DMS114 treated with DMSO at 0.1 percent for 48 hours (cell line): ENCODE data around the gene KIF26A.

Experiments used
- DNase-seq: peaks from one replicate; lab custom pipeline; 2025; ENCODE audit not compliant: unreplicated experiment; lab: John Stamatoyannopoulos, UW

The KIF26A gene

DNA sequence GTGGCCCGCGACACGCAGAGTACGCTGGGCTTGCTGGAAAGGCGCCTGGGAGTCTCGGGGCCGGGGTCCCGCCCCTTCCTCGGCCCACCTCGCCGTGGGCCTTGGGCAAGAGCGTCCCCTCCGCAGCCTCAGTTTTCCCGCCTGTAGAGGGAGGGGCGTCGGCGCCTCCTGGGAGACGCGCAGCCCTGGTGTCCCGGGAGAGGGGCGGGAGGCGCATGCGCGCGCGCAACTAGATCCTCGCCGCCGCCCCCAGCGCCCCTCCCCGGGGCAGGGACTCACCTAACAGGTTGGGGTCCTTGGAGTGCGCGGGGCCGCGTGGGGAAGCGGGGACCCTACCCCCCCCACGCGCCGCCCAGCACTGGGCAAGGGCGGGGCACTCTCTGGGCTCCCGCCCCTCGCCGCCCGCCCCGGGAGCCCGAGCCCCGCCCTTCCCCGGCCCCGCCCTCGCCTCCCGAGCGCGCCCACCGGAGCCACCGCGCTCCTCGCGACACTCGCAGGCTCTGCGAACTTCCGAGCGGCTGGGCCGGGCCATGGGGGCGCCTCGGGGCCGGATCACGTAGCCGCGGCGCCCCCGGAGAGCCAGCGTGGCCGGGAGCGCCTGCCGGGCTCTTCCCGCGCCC lies at the start of gene KIF26A:
TSS of gene KIF26A (plus strand) at position 490 of the 620 bp plus-strand sequence. CDS start 136 bp downstream, outside the sequence.
- DNase-seq: peak; percentile 42

- no peak for DNase-seq
Observed at GRCh38 chr14:104090071-104090748, 48.2 kb upstream of the KIF26A start.

GRCh38 chr14:104091061-104091926 lies 47.1 kb upstream of the KIF26A start:
- no peak for DNase-seq

DNA sequence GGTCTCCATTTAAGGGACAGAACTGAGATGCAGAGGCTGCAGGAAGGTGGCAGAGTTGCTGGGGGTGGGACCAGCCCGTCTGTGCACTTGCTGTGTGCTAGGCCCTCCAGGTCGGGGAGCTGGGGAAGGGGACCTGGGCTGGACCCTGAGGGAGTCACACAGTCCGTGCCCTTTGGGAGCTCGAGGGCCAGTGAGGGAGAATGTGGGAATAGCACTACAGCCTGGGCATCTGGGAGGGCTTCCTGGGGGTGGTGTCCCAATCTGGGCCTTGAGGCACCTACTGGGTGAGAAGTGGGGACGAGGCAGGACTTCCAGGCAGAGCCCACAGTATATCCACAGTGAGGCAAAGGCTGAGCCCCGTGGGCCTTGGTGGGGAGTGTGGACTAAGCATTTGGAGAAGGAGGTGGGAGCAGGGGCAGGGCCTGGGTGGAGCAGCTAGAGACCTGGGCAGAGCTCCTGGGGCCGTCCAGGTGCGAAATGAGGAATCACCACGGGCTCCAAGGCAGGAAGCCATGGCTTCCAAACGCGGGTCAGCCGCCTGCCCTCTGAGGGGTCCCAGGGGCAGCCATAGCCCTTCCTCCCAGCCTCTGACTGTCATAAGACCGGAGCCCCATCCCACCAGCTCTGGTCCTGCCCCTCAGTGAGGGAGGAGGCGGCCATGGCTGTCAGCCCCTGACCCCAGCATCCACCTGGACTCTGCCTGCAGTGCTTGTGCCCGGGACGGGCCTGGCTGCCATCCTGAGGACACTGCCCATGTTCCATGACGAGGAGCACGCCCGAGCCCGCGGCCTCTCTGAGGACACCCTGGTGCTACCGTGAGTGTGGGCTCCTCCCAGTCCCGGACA lies 46.2 kb upstream of the KIF26A start:
- no peak for DNase-seq

DNA sequence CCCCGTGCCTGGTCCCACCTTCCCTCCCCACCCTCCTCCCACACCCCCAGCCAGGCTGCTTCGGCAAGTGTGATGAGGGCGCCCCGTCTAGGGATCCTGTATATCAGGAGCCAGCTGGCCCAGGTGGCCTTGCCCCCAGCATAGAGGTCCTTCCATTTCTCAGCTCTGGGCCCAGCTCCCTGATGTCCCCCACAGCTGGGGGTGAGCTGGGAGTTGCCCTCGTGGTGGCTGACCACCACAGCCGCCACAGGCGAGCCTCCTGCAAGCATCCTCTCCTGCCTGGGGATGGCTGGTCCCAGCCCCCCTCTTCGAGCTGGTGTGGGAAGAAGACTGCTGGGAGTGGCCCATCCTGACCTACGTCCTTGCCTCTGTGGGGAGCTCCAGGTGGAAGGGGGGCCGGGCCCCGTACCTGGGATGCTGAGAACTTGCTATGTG lies 45.4 kb upstream of the KIF26A start:
- DNase-seq: no peak

DNA sequence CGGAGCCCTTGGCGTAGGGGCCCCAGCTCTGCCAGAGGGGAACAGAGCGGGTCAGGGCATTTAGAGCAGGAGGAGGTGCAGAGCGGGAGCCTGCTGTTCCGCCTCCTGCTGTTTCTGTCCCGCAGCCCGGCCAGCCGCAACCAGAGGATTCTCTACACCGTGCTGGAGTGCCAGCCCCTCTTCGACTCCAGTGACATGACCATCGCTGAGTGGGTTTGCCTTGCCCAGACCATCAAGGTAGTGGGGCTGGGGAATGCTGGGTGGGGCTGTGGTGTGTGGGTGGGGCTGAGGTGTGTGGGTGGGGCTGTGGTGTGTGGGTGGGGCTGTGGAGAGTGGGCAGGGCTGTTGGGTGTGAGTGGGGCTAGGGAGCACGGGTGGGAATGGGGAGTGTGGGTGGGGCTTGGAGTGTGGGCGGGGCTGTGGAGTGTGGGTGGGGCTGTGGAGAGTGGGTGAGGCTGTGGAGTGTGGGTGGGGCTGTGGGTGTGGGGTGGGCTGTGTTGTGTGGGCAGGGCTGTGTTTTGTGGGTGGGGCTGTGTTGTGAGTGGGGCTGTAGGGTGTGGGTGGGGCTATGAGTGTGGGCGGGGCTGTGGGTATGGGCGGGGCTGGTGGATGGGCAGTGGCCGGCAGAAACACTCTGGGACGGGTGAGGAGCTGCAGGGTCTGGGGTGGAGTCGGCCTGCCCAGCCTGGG lies 44.9 kb upstream of the KIF26A start:
- DNase-seq: no peak

DNA sequence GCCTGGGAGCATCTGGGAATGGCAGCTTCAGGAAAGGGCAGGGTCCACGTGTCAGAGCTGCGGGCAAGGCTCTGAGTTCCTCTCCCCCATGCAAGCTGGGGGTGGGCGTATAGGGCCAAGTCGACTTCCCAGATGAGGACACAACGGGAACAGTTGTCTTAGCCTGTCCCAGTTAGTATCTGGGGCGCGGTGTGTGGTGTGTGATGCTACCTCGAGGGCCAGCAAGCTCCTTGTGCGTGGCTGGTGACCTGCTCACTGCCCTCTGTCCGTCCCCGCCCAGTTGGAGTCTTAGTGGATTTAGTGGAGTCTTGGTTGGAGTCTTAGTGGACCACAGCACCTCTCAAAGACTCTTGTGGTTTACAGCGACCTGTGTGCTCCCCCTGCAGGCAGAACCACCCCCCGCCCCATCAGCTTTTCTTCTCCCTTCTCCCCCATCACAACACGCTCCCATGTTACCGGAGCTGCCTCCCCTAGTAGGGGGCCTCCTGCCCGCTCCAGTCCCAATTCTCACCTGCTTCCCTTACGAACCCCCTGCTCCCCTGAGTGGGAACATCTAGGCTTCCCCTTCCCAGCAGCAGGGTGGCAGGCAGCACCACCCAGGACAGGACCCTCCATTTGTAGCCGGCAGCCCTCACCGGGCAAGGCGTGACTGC lies 44.2 kb upstream of the KIF26A start:
- DNase-seq: no peak

- DNase-seq: peak; percentile 3
Observed at GRCh38 chr14:104094709-104095425, 43.5 kb upstream of the KIF26A start.

DNA sequence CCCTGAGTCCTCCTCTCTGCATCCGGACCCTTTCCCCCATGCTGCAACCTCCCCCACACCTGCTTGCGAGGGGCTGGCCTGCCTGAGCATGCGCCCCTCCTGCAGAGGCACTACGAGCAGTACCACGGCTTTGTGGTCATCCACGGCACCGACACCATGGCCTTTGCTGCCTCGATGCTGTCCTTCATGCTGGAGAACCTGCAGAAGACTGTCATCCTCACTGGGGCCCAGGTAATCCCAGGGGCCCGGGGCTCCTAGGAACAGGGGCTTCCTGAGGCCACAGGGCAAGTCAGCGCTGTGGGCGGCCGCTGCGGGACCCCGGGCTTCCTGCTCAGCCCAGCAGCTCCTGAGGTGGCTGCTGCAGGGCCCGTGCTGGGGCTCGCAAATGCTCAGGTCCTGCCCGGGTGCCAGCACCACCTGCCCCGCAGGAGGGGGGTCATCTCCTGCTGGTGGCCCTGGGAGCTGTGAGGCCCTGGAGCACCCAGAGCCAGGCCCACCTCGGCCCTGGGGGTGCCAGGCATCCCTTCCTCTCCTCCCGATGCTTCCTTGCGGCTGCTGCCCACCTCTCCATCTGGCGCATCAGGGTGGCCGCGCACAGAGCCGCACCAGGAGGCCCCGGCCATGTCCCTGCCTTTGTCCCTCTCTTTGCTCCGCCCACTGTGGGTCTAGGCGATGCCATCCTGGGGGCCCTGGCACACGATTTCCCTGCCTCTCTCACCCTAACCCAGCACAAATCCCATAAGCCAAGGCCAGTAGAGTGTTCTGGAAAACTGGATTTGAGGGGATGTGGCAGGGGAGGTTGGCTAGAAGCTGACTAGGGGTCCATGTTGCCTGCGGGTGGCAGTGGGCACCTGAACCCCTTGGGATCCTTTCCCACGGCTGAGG lies 42.7 kb upstream of the KIF26A start:
- DNase-seq: no peak

- no peak for DNase-seq
Observed at GRCh38 chr14:104096318-104096717, 42.1 kb upstream of the KIF26A start.

DNA sequence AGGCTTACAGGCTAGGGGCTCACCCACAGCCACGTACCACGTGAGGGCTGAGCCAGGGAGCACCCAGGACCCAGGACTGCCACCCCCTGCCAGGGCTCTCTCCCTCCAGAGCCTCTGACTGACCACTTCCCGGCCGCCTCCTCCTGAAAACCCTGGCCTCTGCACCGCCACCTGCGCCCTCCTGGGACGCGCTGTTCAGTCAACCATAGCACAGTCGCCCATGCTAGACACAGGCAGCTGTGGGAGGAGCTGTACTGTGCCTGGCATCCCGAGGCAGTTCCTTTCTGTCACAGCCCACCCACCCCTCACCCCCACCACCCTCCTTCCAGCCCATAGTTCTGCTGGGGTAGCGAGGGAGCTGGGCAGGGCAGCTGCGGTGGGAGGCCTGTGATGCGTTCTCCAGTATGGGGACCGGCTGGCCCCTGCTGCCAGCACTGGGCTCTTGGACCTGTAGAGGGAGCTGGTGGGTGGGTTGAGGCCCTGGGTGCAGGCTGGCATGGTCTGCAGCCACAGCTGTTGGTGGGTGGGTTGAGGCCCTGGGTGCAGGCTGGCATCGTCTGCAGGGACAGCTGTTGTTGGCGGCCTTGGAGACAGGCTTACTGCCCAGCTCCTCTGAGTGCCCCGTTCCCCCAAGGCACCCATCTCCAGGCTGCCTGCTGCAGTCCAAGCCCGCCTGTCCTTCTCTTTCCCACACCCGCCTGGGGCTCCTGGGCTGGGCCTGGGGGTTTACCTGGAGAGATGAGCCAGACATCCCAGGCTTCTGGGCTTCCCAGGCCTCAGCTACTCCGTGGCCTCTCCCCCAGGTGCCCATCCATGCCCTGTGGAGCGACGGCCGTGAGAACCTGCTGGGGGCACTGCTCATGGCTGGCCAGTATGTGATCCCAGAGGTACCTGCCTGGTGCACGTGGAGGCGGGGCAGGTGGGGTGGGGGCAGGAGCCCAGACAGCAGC lies 41.4 kb upstream of the KIF26A start:
- no peak for DNase-seq

DNA sequence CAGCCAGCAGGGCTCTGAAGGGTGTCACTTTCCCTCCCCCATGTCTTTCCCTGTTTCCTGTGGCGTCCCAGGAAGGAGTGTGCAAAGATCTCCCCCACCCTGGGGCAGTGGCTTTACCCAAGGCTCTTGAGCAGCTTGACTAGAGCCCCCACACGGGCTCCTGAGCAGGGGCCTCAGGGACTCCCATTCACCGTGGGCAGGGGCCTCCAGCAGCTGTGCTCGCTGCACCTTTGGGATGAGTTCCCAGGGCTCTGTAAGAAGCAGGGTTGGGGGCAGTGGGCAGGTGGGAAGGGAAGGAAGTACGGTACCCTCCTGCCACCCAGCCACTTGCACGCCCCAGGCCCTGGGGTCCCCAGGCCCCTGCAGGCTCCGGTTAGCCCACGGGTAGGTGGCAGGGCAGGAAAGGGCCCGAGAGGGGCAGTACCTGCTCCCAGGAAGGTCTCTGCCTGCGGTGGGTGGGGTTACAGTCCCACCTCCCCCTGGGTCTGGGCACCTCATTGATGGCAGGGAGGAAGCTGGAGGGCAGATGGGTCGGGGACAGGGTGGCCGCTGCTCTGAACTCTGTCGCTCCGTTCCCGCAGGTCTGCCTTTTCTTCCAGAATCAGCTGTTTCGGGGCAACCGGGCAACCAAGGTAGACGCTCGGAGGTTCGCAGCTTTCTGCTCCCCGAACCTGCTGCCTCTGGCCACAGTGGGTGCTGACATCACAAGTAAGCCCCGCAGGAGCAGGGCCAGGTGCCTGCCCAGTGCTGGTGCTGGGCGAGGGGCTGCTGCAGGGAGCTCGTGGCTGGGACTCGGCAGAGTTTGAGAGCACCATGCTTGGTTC lies 39.9 kb upstream of the KIF26A start:
- no peak for DNase-seq

DNA sequence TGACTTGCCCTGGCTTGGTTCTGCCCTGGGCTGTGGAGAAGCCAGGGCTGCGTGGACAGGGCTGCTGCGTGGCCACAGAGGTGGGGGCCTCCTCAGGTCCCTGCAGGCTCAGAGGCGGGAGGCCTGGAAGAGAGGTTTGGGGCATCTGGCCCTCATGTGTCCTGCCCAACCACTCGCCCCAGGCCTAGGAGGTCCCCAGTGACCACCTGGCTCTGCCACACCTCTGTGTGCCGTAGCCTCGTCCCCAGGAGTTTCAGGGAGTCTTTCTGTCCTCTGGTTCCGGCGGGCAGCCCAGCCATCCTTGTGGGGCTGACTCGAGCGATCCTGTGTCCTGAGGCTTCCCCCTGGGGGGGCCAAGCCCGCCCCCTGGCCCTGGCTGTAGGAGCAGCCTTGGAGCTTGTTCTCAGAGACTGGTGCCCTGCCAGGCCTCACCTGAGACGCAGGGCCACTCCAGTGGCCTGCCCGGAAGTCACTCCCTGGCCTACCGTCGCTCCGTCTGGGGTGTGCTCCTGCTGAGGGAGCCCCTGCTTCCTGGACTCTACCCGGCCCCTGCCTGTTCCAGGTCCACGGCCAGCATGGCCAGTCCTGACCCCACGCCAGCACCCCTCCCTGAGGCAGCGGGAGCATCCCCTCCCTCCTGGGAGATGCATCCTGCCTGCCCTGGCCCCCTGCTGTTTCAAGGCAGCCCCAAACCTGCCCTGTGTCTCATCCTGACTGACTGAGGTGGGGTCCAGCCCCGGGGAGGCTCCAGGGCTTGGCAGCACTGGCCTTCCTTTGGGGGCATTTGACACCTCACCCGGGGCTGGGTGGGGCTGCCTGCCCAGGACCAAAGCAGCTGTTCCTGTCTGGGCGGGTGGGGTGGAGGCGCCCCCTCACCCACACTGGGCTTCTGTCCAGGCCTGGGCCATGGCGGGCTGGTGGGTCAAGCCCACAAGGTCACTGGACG lies 39.0 kb upstream of the KIF26A start:
- no peak for DNase-seq

DNA sequence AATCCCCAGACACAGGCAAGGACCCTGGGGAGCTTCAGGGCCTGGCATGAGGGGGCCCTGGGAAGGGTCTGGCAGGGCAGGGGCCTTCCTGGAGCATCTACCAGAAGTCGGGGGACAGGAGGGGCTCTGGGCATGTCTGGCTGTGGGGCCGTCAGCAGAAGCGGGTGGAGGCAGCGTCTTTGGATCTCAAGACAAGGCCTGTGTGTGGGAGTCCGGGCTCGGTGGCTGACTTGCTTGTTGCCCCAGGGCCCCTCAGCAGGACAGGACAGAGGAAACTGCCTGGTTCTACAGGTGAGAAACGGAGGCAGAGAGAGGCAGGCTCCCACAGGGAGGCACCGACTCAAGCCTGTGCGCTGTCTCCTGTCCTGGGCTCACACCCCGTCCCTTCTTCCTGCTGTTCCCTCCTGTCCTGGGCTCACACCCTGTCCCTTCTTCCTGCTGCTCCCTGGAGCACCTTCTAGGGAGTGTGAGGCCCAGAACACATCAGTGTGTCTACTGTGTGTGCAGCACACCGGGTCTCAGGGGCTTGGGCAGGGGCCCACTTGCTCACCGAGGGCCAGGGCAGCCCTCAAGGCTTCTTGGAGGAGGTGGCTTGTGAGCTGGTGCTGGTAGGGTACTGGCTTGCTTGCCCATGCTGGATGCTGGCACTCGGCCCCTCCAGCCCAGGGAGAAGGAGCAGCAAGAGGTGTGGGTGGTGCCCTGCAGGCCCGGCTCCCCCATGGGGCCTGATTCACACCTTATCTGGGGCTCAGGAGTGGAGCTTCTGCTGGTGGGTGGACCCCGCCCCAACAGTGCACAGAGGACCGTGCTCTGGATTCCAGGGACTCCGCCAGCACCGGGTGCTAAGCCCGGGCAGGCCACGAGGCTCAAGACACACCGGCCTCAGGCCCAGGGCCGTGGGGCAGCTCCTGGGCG lies 38.0 kb upstream of the KIF26A start:
- no peak for DNase-seq
